ENCODE results near the gene TTLL9.
A peak's percentile ranks its signal among the peaks of the same experiment; 100 is the strongest.

The TTLL9 gene

DNA sequence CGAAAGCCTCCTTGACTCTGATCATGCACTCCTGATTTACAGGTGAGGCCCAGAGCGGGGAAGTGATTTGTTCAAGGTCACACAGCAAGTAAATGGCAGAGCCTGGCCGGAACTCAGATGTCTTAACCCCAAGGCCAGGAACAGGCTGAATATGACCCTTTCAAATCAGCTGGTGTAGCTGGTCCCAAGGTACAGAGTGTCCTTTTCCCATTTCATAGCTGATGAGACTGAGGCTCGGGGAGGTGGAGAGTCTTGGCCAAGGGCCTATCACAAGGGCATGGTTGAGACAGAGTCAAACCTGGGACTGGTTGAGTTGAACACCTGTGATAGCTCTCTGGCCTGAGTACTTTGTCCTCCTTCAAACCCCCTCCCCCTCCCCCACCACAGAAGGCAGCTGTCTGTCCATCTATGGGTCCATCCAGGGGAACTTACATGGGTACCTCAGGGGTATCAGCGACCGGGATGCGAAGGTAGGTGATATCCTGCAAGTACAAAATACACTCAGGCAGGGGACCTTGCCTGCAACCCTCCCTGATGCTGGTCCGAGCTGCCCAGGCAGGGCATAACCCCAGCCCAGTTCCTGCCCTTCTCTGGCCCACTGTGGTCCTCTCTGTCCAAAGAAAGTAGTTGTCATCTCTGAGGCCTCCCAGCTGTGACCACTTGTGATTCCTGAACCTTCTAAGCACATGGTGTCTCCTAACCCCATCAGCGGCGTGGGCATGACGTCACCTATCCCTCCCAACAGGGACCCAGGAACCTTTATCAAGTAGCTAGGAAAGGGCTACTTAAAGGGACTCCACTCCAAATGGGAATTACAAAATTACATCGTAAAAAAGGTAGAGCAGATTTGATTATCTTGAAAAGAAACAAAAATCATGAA, 5.7 kb upstream of the TTLL9 start:
- no CpG with 5 or more reads among the region's 12 CpGs for WGBS, 2 donors (ENCODE audit: extremely low coverage in 2 of 2, insufficient read length in 2 of 2, insufficient replicate concordance in 1 of 2)
- H3K27me3 ChIP-seq (ENCODE audit: control insufficient read depth in 3 of 3, insufficient read depth in 3 of 3, low read depth in 1 of 3, low read length in 3 of 3): peaks cover 0 to 15% (median under 1%) of the 10 kb centered on the region in 3 experiments
- no peak overlapping the region for H4K8ac ChIP-seq (ENCODE audit: low read depth, low read length)
- H3K79me1 ChIP-seq (ENCODE audit: low read depth, low read length): no peaks in the 10 kb centered on the region
- H3K9ac ChIP-seq (ENCODE audit: low read depth, low read length, poor library complexity): no peak overlapping the region
- no peak overlapping the region for H2BK120ac ChIP-seq (ENCODE audit: low read depth, low read length)
- H3K18ac ChIP-seq (ENCODE audit: low read length): no peak overlapping the region
- peaks cover 0 to 40% of the 10 kb centered on the region in 2 donors for H3K36me3 ChIP-seq (replicated peaks in 1 of 2; ENCODE audit: control insufficient read depth in 2 of 2, insufficient read depth in 2 of 2, low read length in 2 of 2)
- H3K23ac ChIP-seq (ENCODE audit: low read depth, low read length, poor library complexity): no peak overlapping the region
- no peak overlapping the region for H3K27ac ChIP-seq (replicated peaks; ENCODE audit: low read length)
- no peak overlapping the region for H3K4me3 ChIP-seq (ENCODE audit: low read length in 2 of 2)
- H3K4me1 ChIP-seq (ENCODE audit: control insufficient read depth in 2 of 2, insufficient read depth in 1 of 2, low read depth in 1 of 2, low read length in 2 of 2): peaks cover 18 to 24% of the 10 kb centered on the region in 2 donors
- no peak overlapping the region for H4K91ac ChIP-seq (ENCODE audit: low read depth, low read length, poor library complexity)
- H2AK5ac ChIP-seq (ENCODE audit: low read depth, low read length): peak overlapping the region; percentile 27
- H2BK12ac ChIP-seq (ENCODE audit: low read length): no peak overlapping the region
- H2AFZ ChIP-seq (ENCODE audit: low read length): no peak overlapping the region
- H3K9me3 ChIP-seq (replicated peaks in 1 of 2; ENCODE audit: control insufficient read depth in 2 of 2, insufficient read depth in 1 of 2, low read depth in 1 of 2, low read length in 2 of 2): no peaks in the 10 kb centered on the region
- no peak overlapping the region for H2BK15ac ChIP-seq (ENCODE audit: low read length)
- H3K4ac ChIP-seq (ENCODE audit: low read length): no peak overlapping the region
- no peak for DNase-seq (ENCODE audit: low spot score)
- H3K14ac ChIP-seq (ENCODE audit: low read length): no peak overlapping the region
- no peak overlapping the region for H3K4me2 ChIP-seq (ENCODE audit: insufficient read depth, low read length, poor library complexity, severe bottlenecking)
- no peak overlapping the region for H2BK5ac ChIP-seq (ENCODE audit: low read length)

- Histone ChIP-seq H3K27me3 (ENCODE audit: control insufficient read depth in 3 of 3, insufficient read depth in 3 of 3, low read depth in 1 of 3, low read length in 3 of 3) (peaks cover 0 to 25% (median 5%) of the 10 kb centered on the region in 3 experiments), H2BK12ac (ENCODE audit: low read length) (no peak overlapping the region), H3K4ac (ENCODE audit: low read length) (no peak overlapping the region), H4K91ac (ENCODE audit: low read depth, low read length, poor library complexity) (no peak overlapping the region), H4K8ac (ENCODE audit: low read depth, low read length) (no peak overlapping the region), H3K14ac (ENCODE audit: low read length) (no peak overlapping the region), H3K23ac (ENCODE audit: low read depth, low read length, poor library complexity) (no peak overlapping the region), H3K9ac (ENCODE audit: low read depth, low read length, poor library complexity) (no peak overlapping the region), H3K4me1 (ENCODE audit: control insufficient read depth in 2 of 2, insufficient read depth in 1 of 2, low read depth in 1 of 2, low read length in 2 of 2) (peaks cover 11 to 14% of the 10 kb centered on the region in 2 donors), H3K4me2 (ENCODE audit: insufficient read depth, low read length, poor library complexity, severe bottlenecking) (no peak overlapping the region), H3K36me3 (replicated peaks in 1 of 2; ENCODE audit: control insufficient read depth in 2 of 2, insufficient read depth in 2 of 2, low read length in 2 of 2) (peaks cover 0 to 40% of the 10 kb centered on the region in 2 donors), H2AFZ (ENCODE audit: low read length) (no peak overlapping the region), H3K79me1 (ENCODE audit: low read depth, low read length) (no peaks in the 10 kb centered on the region), H2AK5ac (ENCODE audit: low read depth, low read length) (no peak overlapping the region), H2BK5ac (ENCODE audit: low read length) (no peak overlapping the region), H3K27ac (replicated peaks; ENCODE audit: low read length) (no peak overlapping the region), H2BK120ac (ENCODE audit: low read depth, low read length) (no peak overlapping the region), H3K18ac (ENCODE audit: low read length) (no peak overlapping the region), H2BK15ac (ENCODE audit: low read length) (no peak overlapping the region), H3K9me3 (replicated peaks in 1 of 2; ENCODE audit: control insufficient read depth in 2 of 2, insufficient read depth in 1 of 2, low read depth in 1 of 2, low read length in 2 of 2) (peaks cover 0 to 1% of the 10 kb centered on the region in 2 donors), H3K4me3 (ENCODE audit: low read length in 2 of 2) (no peak overlapping the region)
- no CpG with 5 or more reads among the region's 3 CpGs for WGBS, 2 donors (ENCODE audit: extremely low coverage in 2 of 2, insufficient read length in 2 of 2, insufficient replicate concordance in 1 of 2)
- no peak for DNase-seq (ENCODE audit: low spot score)
Measured at GRCh38 chr20:31866221-31866620, 4.2 kb upstream of the TTLL9 start.

- H3K14ac ChIP-seq (ENCODE audit: low read length): no peak overlapping the region
- H2BK120ac ChIP-seq (ENCODE audit: low read depth, low read length): no peak overlapping the region
- H3K18ac ChIP-seq (ENCODE audit: low read length): peak overlapping the region; percentile 18
- peaks cover 5 to 12% of the 10 kb centered on the region in 2 donors for H3K4me1 ChIP-seq (ENCODE audit: control insufficient read depth in 2 of 2, insufficient read depth in 1 of 2, low read depth in 1 of 2, low read length in 2 of 2)
- H3K36me3 ChIP-seq (replicated peaks in 1 of 2; ENCODE audit: control insufficient read depth in 2 of 2, insufficient read depth in 2 of 2, low read length in 2 of 2): peaks cover 0 to 28% of the 10 kb centered on the region in 2 donors
- no peaks in the 10 kb centered on the region for H3K79me1 ChIP-seq (ENCODE audit: low read depth, low read length)
- peak overlapping the region; percentile 47 for H3K23ac ChIP-seq (ENCODE audit: low read depth, low read length, poor library complexity)
- H3K4me2 ChIP-seq (ENCODE audit: insufficient read depth, low read length, poor library complexity, severe bottlenecking): no peak overlapping the region
- H3K4me3 ChIP-seq (ENCODE audit: low read length in 2 of 2): peak overlapping the region in 1 of 2 donors; percentile 68
- no peak overlapping the region for H4K8ac ChIP-seq (ENCODE audit: low read depth, low read length)
- peak overlapping the region; percentile 78 for H2AK5ac ChIP-seq (ENCODE audit: low read depth, low read length)
- peak overlapping the region; percentile 2 for H3K4ac ChIP-seq (ENCODE audit: low read length)
- H2BK12ac ChIP-seq (ENCODE audit: low read length): peak overlapping the region; percentile 47
- H3K27ac ChIP-seq (replicated peaks; ENCODE audit: low read length): no peak overlapping the region
- H3K9ac ChIP-seq (ENCODE audit: low read depth, low read length, poor library complexity): peak overlapping the region; percentile 94
- H3K27me3 ChIP-seq (ENCODE audit: control insufficient read depth in 3 of 3, insufficient read depth in 3 of 3, low read depth in 1 of 3, low read length in 3 of 3): peaks cover 0 to 30% (median 5%) of the 10 kb centered on the region in 3 experiments
- no peak overlapping the region for H4K91ac ChIP-seq (ENCODE audit: low read depth, low read length, poor library complexity)
- WGBS, 2 donors (ENCODE audit: extremely low coverage in 2 of 2, insufficient read length in 2 of 2, insufficient replicate concordance in 1 of 2): no CpG with 5 or more reads among the region's 12 CpGs
- H2BK15ac ChIP-seq (ENCODE audit: low read length): no peak overlapping the region
- H3K9me3 ChIP-seq (replicated peaks in 1 of 2; ENCODE audit: control insufficient read depth in 2 of 2, insufficient read depth in 1 of 2, low read depth in 1 of 2, low read length in 2 of 2): peaks cover 0 to 1% of the 10 kb centered on the region in 2 donors
- DNase-seq (ENCODE audit: low spot score): no peak
- H2BK5ac ChIP-seq (ENCODE audit: low read length): no peak overlapping the region
- H2AFZ ChIP-seq (ENCODE audit: low read length): peak overlapping the region; percentile 89
Measured at GRCh38 chr20:31868853-31869672, 1.4 kb upstream of the TTLL9 start.

- no peak overlapping the region for H2BK15ac ChIP-seq (ENCODE audit: low read length)
- no peak overlapping the region for H2BK120ac ChIP-seq (ENCODE audit: low read depth, low read length)
- DNase-seq (ENCODE audit: low spot score): no peak
- H3K27ac ChIP-seq (replicated peaks; ENCODE audit: low read length): no peak overlapping the region
- H3K14ac ChIP-seq (ENCODE audit: low read length): peak overlapping the region; percentile 97
- H3K9ac ChIP-seq (ENCODE audit: low read depth, low read length, poor library complexity): peak overlapping the region; percentile 94
- peak overlapping the region; percentile 93 for H3K18ac ChIP-seq (ENCODE audit: low read length)
- peaks cover 0 to 1% of the 10 kb centered on the region in 2 donors for H3K9me3 ChIP-seq (replicated peaks in 1 of 2; ENCODE audit: control insufficient read depth in 2 of 2, insufficient read depth in 1 of 2, low read depth in 1 of 2, low read length in 2 of 2)
- peak overlapping the region; percentile 68 to 76 for H3K4me3 ChIP-seq (ENCODE audit: low read length in 2 of 2)
- peaks cover 0 to 30% (median 5%) of the 10 kb centered on the region in 3 experiments for H3K27me3 ChIP-seq (ENCODE audit: control insufficient read depth in 3 of 3, insufficient read depth in 3 of 3, low read depth in 1 of 3, low read length in 3 of 3)
- peak overlapping the region; percentile 47 for H2BK12ac ChIP-seq (ENCODE audit: low read length)
- no CpG with 5 or more reads among the region's 1 CpG for WGBS, 2 donors (ENCODE audit: extremely low coverage in 2 of 2, insufficient read length in 2 of 2, insufficient replicate concordance in 1 of 2)
- H2BK5ac ChIP-seq (ENCODE audit: low read length): peak overlapping the region; percentile 31
- no peak overlapping the region for H4K91ac ChIP-seq (ENCODE audit: low read depth, low read length, poor library complexity)
- H3K23ac ChIP-seq (ENCODE audit: low read depth, low read length, poor library complexity): peak overlapping the region; percentile 92
- peak overlapping the region; percentile 98 for H3K4me2 ChIP-seq (ENCODE audit: insufficient read depth, low read length, poor library complexity, severe bottlenecking)
- peak overlapping the region; percentile 78 for H2AK5ac ChIP-seq (ENCODE audit: low read depth, low read length)
- H3K4me1 ChIP-seq (ENCODE audit: control insufficient read depth in 2 of 2, insufficient read depth in 1 of 2, low read depth in 1 of 2, low read length in 2 of 2): peaks cover 5 to 12% of the 10 kb centered on the region in 2 donors
- no peak overlapping the region for H3K4ac ChIP-seq (ENCODE audit: low read length)
- peak overlapping the region; percentile 89 for H2AFZ ChIP-seq (ENCODE audit: low read length)
- no peaks in the 10 kb centered on the region for H3K79me1 ChIP-seq (ENCODE audit: low read depth, low read length)
- H4K8ac ChIP-seq (ENCODE audit: low read depth, low read length): no peak overlapping the region
- peaks cover 0 to 23% of the 10 kb centered on the region in 2 donors for H3K36me3 ChIP-seq (replicated peaks in 1 of 2; ENCODE audit: control insufficient read depth in 2 of 2, insufficient read depth in 2 of 2, low read length in 2 of 2)
Measured at GRCh38 chr20:31869673-31869941, 827 bp upstream of the TTLL9 start.

Measured in neuronal stem cell (in vitro differentiated cells).